RKO (cell line): ENCODE data around the gene TASOR.

ENCODE experiments used
- DNase-seq: peaks from one replicate; pipeline ENCODE4 v3.0.0-alpha.2; 2016; ENCODE audit warnings: low spot score

The TASOR gene

DNA sequence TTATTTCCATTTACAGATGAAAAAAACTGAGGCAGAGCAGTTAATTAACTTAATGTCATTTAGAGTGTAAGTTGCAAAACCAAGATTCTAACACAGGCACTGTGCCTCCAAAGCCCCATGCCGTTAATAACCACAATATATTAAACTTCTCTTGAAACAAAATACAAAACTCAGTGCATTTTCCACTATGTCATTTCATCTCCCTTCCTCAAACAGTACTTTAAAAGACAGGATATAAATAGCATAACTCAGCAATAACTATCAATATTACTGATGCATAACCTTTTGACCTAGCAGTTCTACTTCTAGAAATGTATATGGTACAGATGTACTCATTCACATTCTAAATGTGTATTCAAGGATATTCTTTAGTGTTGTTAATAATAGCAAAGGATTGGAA is 5.1 kb upstream of the TASOR start:
- DNase-seq = no peak

DNA sequence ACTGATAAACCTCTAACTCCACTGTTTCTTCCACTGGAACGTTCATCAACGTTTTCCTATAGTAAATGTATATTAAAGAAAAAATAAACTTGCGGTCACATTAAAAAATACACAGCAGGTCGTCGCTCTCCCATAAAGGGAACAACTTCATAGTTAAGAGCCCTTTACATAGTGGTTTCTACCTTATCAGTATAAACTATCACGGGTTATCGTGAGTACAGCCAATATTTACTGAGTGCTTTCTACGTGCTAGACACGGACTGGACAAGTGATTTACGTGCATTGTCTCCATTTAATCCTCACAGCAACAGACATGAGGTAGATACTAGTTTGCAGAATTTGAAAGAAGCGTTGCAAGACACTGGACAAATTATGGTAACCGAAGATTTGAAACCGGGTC is 964 bp upstream of the TASOR start:
- DNase-seq = no peak

DNA sequence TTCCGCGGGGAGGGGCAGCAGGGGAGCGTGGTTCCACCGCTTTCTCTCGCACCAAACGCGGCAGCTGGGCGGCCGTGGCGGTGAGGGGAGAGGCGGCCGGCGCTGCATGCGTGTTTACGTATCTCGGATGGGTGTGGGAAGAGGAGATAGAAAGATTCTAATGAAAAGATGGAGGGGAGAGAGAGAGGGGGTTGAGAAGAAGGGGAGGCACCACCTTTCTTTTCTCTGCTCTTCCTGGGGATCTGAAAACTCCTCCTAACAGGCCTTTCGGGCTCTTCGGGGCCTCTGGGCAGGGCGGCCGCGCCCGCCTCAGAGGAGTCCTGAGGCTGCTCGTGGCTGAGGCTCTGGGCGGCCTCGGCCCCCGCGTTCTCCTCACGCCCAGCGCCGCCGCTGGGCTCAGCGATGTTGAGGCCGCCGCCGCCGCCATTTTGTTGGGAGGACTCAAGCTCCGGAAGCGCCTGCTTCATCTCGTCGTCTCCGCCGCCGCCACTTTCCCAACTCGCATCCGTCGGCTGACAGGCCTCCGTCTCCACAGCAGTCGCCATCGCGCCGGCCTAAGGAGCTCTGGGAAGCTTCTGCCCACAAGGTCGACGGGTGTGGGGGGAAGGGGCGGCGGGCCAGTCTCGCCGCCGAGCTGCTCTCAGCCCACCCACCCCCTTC is 473 bp downstream of the TASOR start:
- peak; percentile 78 for DNase-seq

DNA sequence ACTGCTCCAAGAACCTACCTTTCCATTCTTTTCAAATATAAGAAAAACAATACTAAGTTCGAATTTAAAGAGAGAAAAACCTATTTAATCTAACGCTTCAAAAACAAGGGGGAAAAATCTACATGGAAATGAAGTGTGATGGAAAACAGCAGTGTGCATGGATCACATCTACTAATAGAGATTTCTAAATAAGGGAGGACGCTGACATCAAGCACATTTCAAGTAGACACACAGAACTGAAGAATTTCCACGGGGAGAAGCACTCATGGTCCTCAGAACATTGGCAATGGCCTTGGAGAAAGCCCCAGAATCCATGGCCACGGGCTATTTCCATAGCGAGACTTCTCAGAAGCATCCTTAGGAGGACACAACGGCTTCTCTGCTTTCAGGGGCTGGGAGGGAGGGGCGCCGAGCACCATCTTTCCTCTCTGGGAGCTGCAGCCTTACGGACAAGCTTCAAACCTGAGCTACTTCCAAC is 1.0 kb downstream of the TASOR start:
- no peak for DNase-seq

DNA sequence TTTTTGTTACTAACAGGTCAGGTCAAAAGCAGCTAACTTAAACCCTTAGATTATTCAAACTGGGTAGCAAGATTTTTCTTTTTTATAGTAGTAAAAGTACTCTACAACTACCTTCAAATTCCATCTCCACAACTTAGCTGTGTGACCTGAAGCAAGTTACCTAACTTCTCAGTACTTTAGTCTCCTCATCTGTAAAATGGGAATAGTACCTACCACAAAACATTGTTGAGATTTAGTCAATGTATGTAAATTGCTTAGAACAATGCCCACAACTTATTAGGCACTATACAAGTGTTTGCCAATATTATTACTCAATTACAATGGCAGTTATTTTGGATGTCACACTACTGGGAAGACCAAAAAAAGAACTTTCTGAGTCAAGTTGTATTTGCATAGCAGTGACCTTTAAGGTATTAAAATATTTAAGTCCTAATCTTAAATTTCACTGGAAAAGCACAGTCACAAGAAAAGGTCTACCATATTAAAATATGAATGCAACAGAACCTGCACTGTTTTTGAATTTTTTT is 2.9 kb downstream of the TASOR start:
- no peak for DNase-seq

DNA sequence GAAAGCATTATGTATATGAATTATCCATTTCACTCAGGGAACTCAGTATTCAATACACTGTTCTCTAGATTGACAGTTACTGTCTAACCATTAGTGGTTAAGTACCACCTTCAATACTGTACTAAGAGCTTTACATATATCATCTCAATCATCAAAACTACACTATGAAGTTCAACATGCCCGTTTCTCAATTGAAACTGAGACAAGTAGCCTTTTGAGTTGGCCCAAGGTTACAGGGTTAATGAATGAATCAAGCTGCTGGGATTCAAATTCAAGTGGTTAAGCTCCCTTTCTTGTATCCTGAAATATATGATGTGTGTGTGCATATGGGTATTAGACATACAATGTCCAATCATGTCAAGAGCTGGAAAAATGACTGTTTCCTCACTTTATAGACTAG is 5.8 kb downstream of the TASOR start:
- no peak for DNase-seq

DNA sequence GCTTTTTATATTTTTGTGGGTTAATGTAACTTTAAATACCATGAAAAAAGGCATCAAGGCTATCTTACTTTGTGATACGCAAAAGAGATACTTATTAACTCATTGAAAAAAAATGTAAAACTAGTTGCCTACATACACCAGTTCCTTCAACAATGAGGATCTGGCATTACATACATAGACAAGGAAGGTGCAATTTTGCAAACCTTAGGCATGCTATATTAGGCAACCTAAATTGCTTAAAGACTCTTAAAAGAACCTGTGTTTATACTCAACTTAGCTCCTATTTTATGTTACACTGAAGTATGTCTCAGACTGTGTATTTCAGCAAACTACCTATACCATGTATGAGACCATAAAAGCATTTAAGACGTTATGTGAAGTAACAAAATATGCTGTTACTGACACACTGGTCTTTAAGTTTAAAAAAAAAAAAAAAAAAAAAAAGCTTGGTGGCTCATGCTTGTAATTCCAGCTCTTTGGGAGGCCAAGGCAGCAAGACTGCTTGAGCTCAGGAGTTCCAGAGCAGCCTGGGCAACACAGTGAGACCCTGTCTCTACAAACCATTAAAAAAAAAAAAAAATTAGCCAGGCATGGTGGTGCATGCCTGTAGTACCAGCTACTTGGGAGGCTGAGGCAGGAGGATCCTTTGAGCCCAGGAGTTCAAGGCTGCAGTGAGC is 9.1 kb downstream of the TASOR start:
- DNase-seq = no peak

DNA sequence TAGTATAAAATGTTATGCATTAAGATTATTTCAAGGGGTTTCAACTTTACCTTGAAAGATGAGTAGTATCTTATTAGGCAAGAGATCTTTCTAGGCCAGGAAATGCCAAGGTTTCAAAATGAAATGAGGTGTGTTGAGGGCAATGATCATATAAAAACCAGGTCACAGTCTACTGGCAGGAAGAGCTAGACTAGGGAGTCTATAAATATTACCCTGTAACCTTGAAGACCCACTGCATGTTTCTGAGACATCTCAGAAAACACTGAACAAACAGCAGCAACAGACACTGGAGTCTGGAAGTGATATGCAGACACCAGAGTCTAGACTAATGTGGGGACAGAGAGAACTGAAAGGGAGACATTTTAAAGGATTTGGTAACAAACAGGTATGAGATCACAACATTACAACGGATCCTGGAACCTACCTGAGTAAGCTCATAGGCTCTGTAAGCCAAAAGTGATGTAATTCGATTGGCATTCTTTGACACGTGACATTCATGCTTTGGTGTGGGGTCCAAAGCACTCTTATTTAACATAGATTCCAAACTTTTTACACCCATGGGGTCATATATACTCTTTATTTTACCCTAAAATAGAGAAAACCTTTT is 15.0 kb downstream of the TASOR start:
- DNase-seq = no peak

DNA sequence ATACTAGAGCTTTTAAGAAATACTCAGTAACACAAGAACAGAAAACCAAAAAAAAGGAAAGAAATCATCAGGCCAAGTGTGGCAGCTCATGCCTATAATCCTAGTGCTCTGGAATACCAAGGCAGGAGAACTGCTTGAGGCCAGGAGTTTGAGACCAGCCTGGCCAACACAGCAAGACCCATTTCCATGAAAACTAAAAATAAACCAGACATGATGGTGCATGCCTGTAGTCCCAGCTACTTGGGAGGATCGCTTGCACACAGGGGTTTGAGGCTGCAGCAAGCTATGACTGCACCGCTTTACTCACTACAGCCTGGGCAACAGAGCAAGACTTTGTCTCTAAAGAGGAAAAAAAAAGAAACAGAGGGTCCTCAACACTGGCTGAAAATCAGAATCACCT is 18.2 kb downstream of the TASOR start:
- DNase-seq = no peak

DNA sequence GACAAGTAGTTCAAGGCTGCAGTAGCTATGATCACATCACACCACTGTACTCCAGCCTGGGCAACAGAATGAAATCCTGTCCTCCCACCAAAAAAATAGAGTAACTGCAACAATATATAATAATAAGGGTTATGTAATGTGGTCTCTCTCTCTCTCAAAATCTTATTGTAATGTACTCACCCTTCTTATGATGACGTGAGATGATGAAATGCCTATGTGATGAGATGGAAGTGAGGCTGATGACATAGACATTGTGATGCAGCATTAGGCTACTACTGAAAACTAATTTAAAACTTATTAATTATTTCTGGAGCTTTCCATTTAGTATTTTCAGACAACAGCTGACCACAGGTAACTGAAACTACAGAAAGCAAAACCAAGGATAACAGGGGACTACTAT is 27.4 kb downstream of the TASOR start:
- no peak for DNase-seq

DNA sequence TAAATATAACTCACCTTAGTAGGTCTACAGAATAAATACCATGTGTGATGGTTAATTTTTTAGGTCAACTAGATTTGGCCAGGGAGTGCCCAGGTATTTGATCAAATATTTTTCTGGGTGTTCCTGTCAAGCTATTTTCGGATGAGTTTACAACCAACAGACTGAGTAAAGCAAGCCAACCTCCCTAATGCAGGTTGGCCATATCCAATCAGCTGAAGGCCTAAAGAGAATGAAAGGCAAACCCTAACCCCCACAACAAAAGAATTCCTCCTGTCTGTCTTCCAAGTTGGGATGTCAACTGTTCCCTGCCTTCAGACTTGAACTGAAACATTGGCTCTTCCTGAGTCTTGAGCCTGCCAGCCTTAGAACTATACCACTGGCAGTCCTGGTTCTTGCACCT is 28.6 kb downstream of the TASOR start:
- no peak for DNase-seq

DNA sequence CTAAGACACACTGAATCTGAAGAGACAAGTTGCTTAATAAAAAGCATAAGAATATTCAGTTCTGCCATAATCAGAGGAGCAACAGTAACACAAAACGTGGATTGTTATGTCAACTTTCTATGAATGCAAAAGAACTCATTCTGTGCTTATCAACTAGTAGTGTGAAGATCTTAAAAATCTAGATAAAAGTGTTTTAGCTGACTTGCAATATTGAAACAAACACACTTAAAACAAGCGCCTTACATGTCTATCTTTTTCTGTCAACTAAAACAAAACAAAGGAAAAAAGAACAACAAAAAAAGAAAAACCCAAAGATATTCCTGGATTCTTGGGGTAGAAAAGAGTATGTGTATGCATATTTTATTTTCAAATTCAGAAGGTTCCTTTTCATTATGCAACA is 37.7 kb downstream of the TASOR start:
- no peak for DNase-seq

DNA sequence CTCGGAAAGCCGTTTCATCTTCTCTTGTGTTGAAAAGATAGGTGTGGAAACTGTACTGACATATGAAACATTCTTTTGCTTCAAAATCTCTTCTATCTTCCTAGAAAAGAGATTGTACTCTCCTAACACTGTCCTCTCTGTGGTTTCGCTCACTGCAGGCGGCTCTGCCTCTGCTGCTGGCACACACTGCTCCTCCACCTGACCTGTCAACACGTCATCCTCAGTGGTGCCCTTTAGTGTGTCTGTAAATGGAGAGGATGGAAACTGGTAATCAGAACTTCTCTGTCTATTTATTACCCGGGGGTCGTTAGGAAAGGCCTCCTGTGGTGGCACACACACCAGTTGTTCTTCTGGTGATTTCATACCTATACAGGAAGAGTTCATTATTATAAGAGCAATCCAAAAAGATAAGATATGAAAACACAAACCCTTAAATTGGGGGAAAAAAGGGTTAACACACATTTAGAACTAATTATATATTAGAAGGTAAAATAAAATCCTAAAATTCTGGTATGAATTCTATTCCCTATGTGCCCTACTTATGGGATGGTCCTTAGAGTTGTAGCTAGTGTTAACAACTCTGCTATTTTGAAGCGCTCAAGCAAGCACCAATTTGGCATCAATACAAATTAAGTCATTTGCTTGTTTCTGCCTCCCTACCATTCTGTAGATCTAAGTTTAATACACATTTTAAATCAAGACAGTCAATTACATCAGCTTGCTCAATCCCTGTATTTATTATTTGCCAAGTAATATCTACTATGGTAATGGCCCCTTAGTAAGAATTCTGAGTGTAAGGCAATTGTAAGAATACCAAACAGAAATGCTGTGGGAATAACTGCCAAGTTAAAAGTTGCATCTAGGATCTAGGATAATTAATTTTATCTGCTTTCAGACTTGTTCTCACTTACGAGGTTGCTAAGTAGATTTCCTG is 49.2 kb downstream of the TASOR start:
- DNase-seq = no peak
